ENCODE measurements around the gene ADSL. TPM values are rescaled to one million over a fixed set of nuclear protein-coding genes. Genes with fewer than 3 reads are reported as not detected.

Gene ADSL
- total RNA-seq, 1 donor from 2014 or later: 142 TPM

DNA sequence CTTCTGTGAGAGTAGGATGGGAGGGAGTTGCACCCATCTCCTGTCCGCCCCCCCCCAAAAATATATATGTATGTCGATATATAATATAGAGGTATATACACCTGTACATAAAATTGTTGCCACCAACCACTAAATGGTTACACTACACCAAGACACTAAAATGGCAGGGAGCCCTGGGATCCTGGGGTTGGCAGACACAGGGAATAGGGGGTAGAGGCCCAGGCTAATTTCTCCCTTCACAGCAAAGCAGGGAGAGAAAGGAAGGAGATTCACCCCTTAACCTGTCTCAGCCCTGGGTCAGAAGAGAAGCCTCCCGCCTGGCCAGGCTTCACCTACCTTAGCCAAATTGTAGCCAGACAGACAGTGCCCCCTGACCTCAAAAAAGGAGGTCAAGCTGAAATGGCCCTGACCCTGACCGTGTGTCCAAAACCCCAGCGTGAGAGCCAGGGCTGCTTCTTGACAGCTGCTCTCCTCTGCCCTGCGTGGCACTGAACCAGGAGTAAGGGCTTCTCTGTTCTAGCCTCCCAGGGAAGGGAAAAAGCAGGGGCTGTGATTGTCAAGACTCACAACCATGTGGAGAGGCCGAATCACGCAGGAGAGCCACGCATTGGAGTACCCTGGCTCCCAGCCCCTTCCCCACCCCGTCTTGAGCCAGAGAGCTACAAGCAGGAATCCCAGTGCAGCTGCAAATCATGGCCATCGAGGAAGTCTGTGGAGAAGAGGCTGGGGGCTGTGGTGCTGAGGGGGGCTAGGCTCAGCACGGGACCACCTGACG lies 64.6 kb downstream of the ADSL start:
- no peak for DNase-seq (ENCODE audit: low spot score)
- Mint-ChIP-seq H3K4me1 (ENCODE audit: low read depth) (peaks cover 12% of the 10 kb centered on the region), H3K27me3 (ENCODE audit: low read depth) (no peaks in the 10 kb centered on the region), H3K27ac (no peak overlapping the region), H3K4me3 (ENCODE audit: low read depth) (no peak overlapping the region), H3K36me3 (ENCODE audit: low read depth) (peaks cover 63% of the 10 kb centered on the region), H3K9me3 (no peaks in the 10 kb centered on the region)
- intact Hi-C loops (cut with micrococcal nuclease): no loop called here

DNA sequence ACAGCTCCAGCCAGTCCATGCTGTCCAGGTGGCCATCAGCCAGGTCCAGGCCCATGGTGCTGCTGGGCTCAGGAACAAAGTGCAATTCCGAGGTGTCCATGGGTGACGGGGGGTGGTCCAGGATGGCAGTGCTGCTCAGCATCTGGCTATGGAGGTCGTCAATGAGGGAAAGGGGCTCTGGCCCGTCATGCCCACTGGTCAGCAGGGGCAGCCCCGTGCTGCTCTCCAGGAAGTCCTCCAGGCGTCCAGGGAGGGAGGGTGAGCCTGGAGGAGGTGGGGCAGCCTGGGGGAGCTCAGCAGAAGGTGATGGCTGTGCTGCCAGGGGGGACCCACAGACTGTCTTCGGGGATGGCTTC lies 65.2 kb downstream of the ADSL start:
- Mint-ChIP-seq H3K36me3 (ENCODE audit: low read depth) (peaks cover 67% of the 10 kb centered on the region), H3K4me3 (ENCODE audit: low read depth) (no peak overlapping the region), H3K9me3 (no peaks in the 10 kb centered on the region), H3K27ac (no peak overlapping the region), H3K27me3 (ENCODE audit: low read depth) (no peaks in the 10 kb centered on the region), H3K4me1 (ENCODE audit: low read depth) (peaks cover 18% of the 10 kb centered on the region)
- intact Hi-C loops (cut with micrococcal nuclease): no loop called here
- no peak for DNase-seq (ENCODE audit: low spot score)

DNA sequence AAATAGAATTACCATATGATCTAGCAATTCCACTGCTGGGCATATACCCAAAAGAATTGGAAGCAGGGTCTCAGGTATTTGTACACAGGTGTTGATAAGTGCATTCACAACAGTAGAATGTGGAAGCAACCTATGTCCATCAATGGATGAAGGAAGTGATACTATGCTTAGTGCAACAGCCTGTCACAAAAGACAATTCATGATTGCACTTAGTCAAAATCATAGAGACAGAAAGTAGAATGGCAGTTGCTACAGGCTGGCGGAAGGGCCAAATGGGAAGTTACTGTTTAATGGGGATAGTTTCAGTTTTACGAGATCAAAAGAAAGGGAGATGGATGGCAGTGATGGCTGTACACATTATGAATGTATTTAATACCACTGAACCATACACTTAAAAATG lies 66.1 kb downstream of the ADSL start:
- no peaks in the 10 kb centered on the region for H3K9me3 Mint-ChIP-seq
- DNase-seq (ENCODE audit: low spot score): no peak
- H3K4me3 Mint-ChIP-seq (ENCODE audit: low read depth): no peak overlapping the region
- H3K27ac Mint-ChIP-seq: peak overlapping the region; percentile 58
- intact Hi-C loops (cut with micrococcal nuclease): no loop called here
- H3K36me3 Mint-ChIP-seq (ENCODE audit: low read depth): peaks cover 67% of the 10 kb centered on the region
- peaks cover 20% of the 10 kb centered on the region for H3K4me1 Mint-ChIP-seq (ENCODE audit: low read depth)
- H3K27me3 Mint-ChIP-seq (ENCODE audit: low read depth): no peaks in the 10 kb centered on the region

GRCh38 chr22:40413873-40414272 lies 67.6 kb downstream of the ADSL start:
- H3K9me3 Mint-ChIP-seq: no peaks in the 10 kb centered on the region
- peaks cover 57% of the 10 kb centered on the region for H3K36me3 Mint-ChIP-seq (ENCODE audit: low read depth)
- H3K27ac Mint-ChIP-seq: no peak overlapping the region

DNA sequence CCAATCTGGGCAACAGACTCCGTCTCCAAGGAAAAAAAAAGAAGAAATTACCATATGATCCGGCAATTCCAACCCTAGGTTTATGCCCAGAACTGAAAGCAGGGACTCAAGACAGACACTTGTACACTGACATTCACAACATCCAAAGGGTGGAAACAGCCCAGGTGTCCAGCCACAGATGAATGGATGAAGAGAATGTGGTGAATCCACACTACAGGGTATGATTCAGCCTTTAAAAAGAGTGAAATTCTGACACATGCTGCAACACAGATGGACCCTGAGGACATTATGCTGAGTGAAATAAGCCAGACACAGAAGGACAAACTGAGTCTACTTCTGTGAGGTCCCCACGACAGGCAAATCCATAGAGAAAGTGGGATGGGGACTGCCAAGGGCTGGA lies 68.0 kb downstream of the ADSL start:
- no peak overlapping the region for H3K27ac Mint-ChIP-seq
- no peak overlapping the region for H3K4me3 Mint-ChIP-seq (ENCODE audit: low read depth)
- peaks cover 58% of the 10 kb centered on the region for H3K36me3 Mint-ChIP-seq (ENCODE audit: low read depth)
- no peaks in the 10 kb centered on the region for H3K27me3 Mint-ChIP-seq (ENCODE audit: low read depth)
- DNase-seq (ENCODE audit: low spot score): no peak
- peaks cover 20% of the 10 kb centered on the region for H3K4me1 Mint-ChIP-seq (ENCODE audit: low read depth)
- intact Hi-C loops (cut with micrococcal nuclease): no loop called here
- no peaks in the 10 kb centered on the region for H3K9me3 Mint-ChIP-seq

More at GRCh38 chr22:40413873-40414272, 67.6 kb downstream of the ADSL start:
- intact Hi-C loops (cut with micrococcal nuclease): no loop called here
- DNase-seq (ENCODE audit: low spot score): no peak
- H3K4me3 Mint-ChIP-seq (ENCODE audit: low read depth): no peak overlapping the region
- no peaks in the 10 kb centered on the region for H3K27me3 Mint-ChIP-seq (ENCODE audit: low read depth)
- H3K4me1 Mint-ChIP-seq (ENCODE audit: low read depth): peaks cover 20% of the 10 kb centered on the region

DNA sequence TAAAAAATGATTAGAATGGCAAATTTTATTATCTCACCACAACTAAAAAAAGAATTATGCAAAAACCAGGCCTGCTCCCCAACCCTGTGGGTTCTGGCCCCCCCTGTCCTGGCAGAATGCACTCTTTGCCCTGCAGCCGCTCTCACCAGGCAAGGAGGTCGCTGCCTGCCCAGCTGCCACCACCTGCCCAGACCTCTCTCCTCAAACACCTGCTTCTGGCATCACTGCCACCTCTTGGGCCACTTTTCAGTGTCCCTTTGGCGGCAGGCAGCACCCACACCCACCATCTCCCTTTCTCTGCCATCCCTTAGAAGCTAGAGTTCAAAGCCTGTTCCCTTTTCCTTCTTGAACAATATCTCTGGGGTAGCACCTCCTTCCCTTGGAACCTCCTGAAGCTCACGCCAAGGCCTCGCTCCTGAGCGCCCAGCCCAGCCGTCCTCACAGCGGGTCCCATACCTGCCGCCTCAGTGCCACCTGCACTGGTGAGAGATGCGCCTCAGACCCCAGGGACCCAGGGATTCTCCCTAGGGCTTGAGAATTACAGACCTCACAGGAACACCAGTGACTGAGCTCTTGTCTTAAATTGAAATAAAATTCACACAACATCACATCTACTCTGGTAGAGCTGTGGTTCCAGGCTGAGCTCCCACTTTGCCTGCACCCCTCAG lies 68.7 kb downstream of the ADSL start:
- no peaks in the 10 kb centered on the region for H3K9me3 Mint-ChIP-seq
- H3K4me1 Mint-ChIP-seq (ENCODE audit: low read depth): peaks cover 20% of the 10 kb centered on the region
- H3K27ac Mint-ChIP-seq: peak overlapping the region; percentile 83
- peaks cover 62% of the 10 kb centered on the region for H3K36me3 Mint-ChIP-seq (ENCODE audit: low read depth)
- H3K4me3 Mint-ChIP-seq (ENCODE audit: low read depth): no peak overlapping the region
- no peak for DNase-seq (ENCODE audit: low spot score)
- no peaks in the 10 kb centered on the region for H3K27me3 Mint-ChIP-seq (ENCODE audit: low read depth)
- intact Hi-C loops (cut with micrococcal nuclease): no loop called here

DNA sequence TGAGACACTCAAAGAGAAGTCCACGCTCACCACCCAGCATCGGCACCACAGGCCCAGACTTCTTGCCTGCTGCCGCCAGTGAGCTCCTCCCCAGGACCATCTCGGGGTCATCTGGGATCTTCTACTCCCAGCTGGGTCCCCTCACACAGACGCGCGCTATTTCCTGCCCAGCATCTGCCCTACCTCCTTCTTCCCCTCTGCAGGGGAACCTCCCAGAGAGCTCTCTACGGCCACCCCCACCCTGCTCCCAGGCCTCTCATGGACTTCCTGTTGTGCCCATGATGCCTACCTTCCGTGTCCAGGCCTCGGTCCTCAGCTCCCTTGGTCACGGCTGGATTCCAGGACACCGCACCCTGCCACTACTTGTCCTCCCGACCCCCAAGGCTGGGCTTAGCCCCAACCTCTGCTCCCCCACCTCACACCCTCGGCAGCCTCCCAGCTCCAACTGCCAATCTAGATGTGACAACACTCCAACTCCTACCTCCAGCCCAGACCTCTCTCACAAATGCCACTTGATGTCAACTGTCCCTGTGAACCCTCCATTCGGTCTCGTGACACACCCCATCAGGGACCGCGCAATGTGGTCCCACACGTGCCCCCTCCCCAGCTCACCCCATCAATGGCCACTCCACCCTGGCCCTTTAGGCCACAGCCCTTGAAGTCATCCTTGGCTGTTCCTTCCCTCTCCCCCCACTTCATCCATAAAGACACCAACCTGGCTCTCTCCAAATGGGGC lies 69.4 kb downstream of the ADSL start:
- Mint-ChIP-seq H3K4me3 (ENCODE audit: low read depth) (no peak overlapping the region), H3K9me3 (no peaks in the 10 kb centered on the region), H3K27me3 (ENCODE audit: low read depth) (no peaks in the 10 kb centered on the region), H3K27ac (peak overlapping the region; percentile 83), H3K36me3 (ENCODE audit: low read depth) (peaks cover 58% of the 10 kb centered on the region), H3K4me1 (ENCODE audit: low read depth) (peaks cover 20% of the 10 kb centered on the region)
- intact Hi-C loops (cut with micrococcal nuclease): no loop called here
- no peak for DNase-seq (ENCODE audit: low spot score)

DNA sequence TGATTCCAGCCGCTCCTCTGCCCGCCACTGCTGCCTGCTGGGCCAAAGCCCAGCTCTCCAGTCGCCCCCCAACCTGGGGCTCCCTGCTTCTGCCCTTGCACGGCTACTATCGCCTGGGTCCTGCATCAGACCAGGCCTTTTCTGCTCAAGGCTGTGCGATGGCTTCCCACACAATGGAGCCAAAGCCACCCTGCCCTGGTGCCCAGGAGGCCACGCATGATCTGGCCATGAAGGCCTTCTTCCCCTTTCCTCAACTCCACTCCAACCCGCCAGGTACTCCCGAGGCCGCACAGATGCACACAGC lies 69.9 kb downstream of the ADSL start:
- Mint-ChIP-seq H3K36me3 (ENCODE audit: low read depth) (peaks cover 61% of the 10 kb centered on the region), H3K4me3 (ENCODE audit: low read depth) (no peak overlapping the region)
- no peak for DNase-seq (ENCODE audit: low spot score)

GRCh38 chr22:40416636-40417035 lies 70.3 kb downstream of the ADSL start:
- Mint-ChIP-seq H3K36me3 (ENCODE audit: low read depth) (peaks cover 61% of the 10 kb centered on the region), H3K27ac (peak overlapping the region; percentile 83), H3K9me3 (no peaks in the 10 kb centered on the region), H3K4me1 (ENCODE audit: low read depth) (peaks cover 20% of the 10 kb centered on the region), H3K27me3 (ENCODE audit: low read depth) (no peaks in the 10 kb centered on the region), H3K4me3 (ENCODE audit: low read depth) (no peak overlapping the region)
- intact Hi-C loops (cut with micrococcal nuclease): no loop called here
- no peak for DNase-seq (ENCODE audit: low spot score)

More for the DNA sequence above, 69.9 kb downstream of the ADSL start:
- no peaks in the 10 kb centered on the region for H3K27me3 Mint-ChIP-seq (ENCODE audit: low read depth)
- intact Hi-C loops (cut with micrococcal nuclease): no loop called here
- H3K4me1 Mint-ChIP-seq (ENCODE audit: low read depth): peaks cover 20% of the 10 kb centered on the region
- peak overlapping the region; percentile 83 for H3K27ac Mint-ChIP-seq
- H3K9me3 Mint-ChIP-seq: no peaks in the 10 kb centered on the region

DNA sequence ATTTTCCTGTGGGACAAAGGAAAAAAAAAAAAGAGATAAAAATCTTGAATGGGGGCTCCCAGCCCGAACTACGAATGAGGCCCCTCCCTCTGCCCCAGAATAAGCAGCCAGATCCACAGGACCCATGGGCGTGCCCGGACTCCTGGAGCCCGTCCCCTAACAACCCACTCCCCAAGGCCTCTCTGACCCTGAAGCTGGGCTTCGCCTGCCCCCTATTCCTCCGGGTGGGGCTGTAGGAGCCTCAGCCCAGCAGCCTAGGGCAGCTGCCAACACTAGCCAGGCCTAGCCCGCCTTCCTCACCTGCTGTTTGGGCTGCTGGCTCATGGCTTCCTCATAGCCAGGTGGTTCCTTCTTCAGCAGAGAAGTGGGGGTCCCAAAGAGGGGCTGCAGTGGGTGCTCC lies 70.7 kb downstream of the ADSL start:
- Mint-ChIP-seq H3K27me3 (ENCODE audit: low read depth) (no peaks in the 10 kb centered on the region), H3K9me3 (no peaks in the 10 kb centered on the region), H3K27ac (no peak overlapping the region), H3K36me3 (ENCODE audit: low read depth) (peaks cover 63% of the 10 kb centered on the region), H3K4me1 (ENCODE audit: low read depth) (peaks cover 20% of the 10 kb centered on the region), H3K4me3 (ENCODE audit: low read depth) (no peak overlapping the region)
- DNase-seq (ENCODE audit: low spot score): no peak
- intact Hi-C loops (cut with micrococcal nuclease): no loop called here

- intact Hi-C loops (cut with micrococcal nuclease): no loop called here
- Mint-ChIP-seq H3K4me1 (ENCODE audit: low read depth) (peaks cover 20% of the 10 kb centered on the region), H3K36me3 (ENCODE audit: low read depth) (peaks cover 63% of the 10 kb centered on the region), H3K27me3 (ENCODE audit: low read depth) (no peaks in the 10 kb centered on the region), H3K4me3 (ENCODE audit: low read depth) (no peak overlapping the region), H3K27ac (no peak overlapping the region), H3K9me3 (no peaks in the 10 kb centered on the region)
- no peak for DNase-seq (ENCODE audit: low spot score)
Measured at GRCh38 chr22:40417881-40418280, 71.6 kb downstream of the ADSL start.

DNA sequence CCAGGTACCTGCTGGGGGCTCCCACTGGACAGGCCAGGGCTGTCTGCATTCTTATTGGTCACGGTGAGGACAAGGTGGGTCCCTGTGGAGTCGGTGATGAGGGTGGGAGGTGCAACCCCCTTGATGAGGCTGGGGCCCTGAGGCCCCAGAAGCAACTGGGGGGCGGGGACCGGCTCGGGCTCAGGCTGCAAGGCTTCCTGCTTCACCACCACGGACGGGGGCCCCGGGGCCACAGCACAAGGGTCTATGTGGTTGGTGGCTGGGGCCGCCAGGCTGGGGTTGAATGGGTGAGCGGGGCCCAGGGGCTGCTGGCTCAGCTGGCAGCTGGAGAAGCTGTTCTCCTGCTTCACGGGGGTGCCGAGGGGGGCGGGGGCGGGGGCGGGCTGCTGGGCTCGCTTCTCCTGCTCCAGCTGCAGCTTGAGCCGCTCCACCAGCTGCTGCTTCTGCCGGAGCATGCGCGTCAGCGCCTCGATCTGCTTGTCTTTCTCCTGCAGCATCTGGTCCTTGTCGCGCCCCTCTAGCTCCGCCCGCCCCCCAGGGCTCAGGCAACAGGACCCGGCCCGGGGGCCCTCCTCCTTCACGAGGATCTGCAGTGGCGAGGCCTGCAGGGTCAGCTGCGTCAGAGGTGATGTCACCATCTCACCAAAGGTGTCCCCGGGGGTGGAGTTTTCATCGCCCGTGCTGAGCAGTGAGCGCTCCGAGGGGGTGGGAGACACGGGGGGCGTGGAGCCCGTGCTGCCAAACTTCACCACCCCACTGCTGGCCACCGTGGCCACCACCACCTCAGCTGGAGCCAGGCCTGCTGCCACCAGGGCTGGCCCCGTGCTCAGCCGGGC lies 72.3 kb downstream of the ADSL start:
- no peak for DNase-seq (ENCODE audit: low spot score)
- Mint-ChIP-seq H3K9me3 (no peaks in the 10 kb centered on the region), H3K4me1 (ENCODE audit: low read depth) (peaks cover 20% of the 10 kb centered on the region), H3K27me3 (ENCODE audit: low read depth) (no peaks in the 10 kb centered on the region), H3K36me3 (ENCODE audit: low read depth) (peaks cover 69% of the 10 kb centered on the region), H3K27ac (no peak overlapping the region), H3K4me3 (ENCODE audit: low read depth) (no peak overlapping the region)
- intact Hi-C loops (cut with micrococcal nuclease): no loop called here

All from activated T-helper 2 cell treated with anti-CD3 and anti-CD28 coated beads, Interferon-gamma antibody, Interleukin-2, Interleukin-4, amounts not matched to agents 10 μg/mL and 5 μg/mL and 100 μg/mL, durations not matched to agents 14 hours and 24 hours and 36 hours (primary cell).